Hindlimb muscle (tissue), 1 donor: ENCODE results near the gene RGL2. TPM values are rescaled to one million over a fixed set of nuclear protein-coding genes. Genes with fewer than 3 reads are reported as not detected.
"Not testable (repeated sequence)": the region's sequence is repeated elsewhere in the genome, so short reads cannot be mapped to it uniquely, and the experiment has no call there.

Experiments
- DNase-seq: peaks from one replicate; pipeline ENCODE4 v3.0.0-alpha.2; 2013
- polyA plus RNA-seq: library from polyadenylated mRNA; unstranded; fragments of 120-200 nt; gene quantifications from one replicate; pipeline ENCODE4 v1.2.1, GENCODE V29; 2013; ENCODE audit not compliant: insufficient read length

Gene RGL2
- polyA plus RNA-seq, 1 donor = 63.4 TPM

- DNase-seq = no peak
Measured at GRCh38 chr6:33292996-33293682, 5.6 kb downstream of the RGL2 start.

- no peak for DNase-seq
Measured at GRCh38 chr6:33290459-33290858, 8.3 kb downstream of the RGL2 start.

GRCh38 chr6:33289784-33290315, 8.9 kb downstream of the RGL2 start:
- DNase-seq = no peak

- DNase-seq = peak; percentile 91
Measured at GRCh38 chr6:33288921-33289783, 9.6 kb downstream of the RGL2 start, which contains the start of the genes PFDN6 and WDR46. PFDN6 (plus strand) TSS chr6:33289601; CDS start chr6:33289857, 256 bp downstream. WDR46 (minus strand) TSS chr6:33289239; CDS start chr6:33289170, 69 bp downstream.

GRCh38 chr6:33288141-33288920, 10.4 kb downstream of the RGL2 start:
- DNase-seq = no peak

- no peak for DNase-seq
Measured at GRCh38 chr6:33286946-33287914, 11.5 kb downstream of the RGL2 start.

- not testable (repeated sequence) for DNase-seq
Measured at GRCh38 chr6:33285214-33285613, 13.5 kb downstream of the RGL2 start.

- no peak for DNase-seq
Measured at GRCh38 chr6:33280539-33280938, 18.2 kb downstream of the RGL2 start.

GRCh38 chr6:33279971-33280511, 18.7 kb downstream of the RGL2 start:
- DNase-seq = no peak

GRCh38 chr6:33279257-33279695, 19.5 kb downstream of the RGL2 start:
- DNase-seq = no peak

GRCh38 chr6:33278810-33279209, 19.9 kb downstream of the RGL2 start:
- DNase-seq = no peak

GRCh38 chr6:33278392-33278741, 20.4 kb downstream of the RGL2 start:
- no peak for DNase-seq

GRCh38 chr6:33277663-33278391, 20.9 kb downstream of the RGL2 start:
- no peak for DNase-seq

- DNase-seq = peak; percentile 70
Measured at GRCh38 chr6:33276864-33277662, 21.7 kb downstream of the RGL2 start, which contains the start of gene B3GALT4. B3GALT4 (plus strand) TSS chr6:33277123; CDS start chr6:33277420, 297 bp downstream.

GRCh38 chr6:33276581-33276863, 22.2 kb downstream of the RGL2 start:
- DNase-seq = no peak

- DNase-seq = not testable (repeated sequence)
Measured at GRCh38 chr6:33275795-33276580, 22.8 kb downstream of the RGL2 start.

GRCh38 chr6:33273924-33274902, 24.5 kb downstream of the RGL2 start:
- DNase-seq = no peak
